HEK293T (cell line): ENCODE measurements around the gene OPTC.

Experiments used
- ARNT ChIP-seq: fragments of 450-650 bp; IDR thresholded peaks from 2 replicates; pipeline ENCODE4 v1.6.1; 2017; ENCODE audit warnings: mild to moderate bottlenecking
- FOXA1 ChIP-seq: fragments of 450-650 bp; IDR thresholded peaks from 2 replicates; pipeline ENCODE4 v1.6.1; 2016; ENCODE audit warnings: mild to moderate bottlenecking
- FOXK2 ChIP-seq: fragments of 450-650 bp; IDR thresholded peaks from 2 replicates; pipeline ENCODE4 v1.6.1; 2016; ENCODE audit warnings: mild to moderate bottlenecking
- HDGF ChIP-seq: fragments of 450-650 bp; IDR thresholded peaks from 2 replicates; pipeline ENCODE4 v1.6.1; 2017; ENCODE audit warnings: antibody characterized with exemption, borderline replicate concordance
- SP1 ChIP-seq: fragments of 450-650 bp; IDR thresholded peaks from 2 replicates; pipeline ENCODE4 v1.6.1; 2017
- TARDBP ChIP-seq: fragments of 450-650 bp; IDR thresholded peaks from 2 replicates; pipeline ENCODE4 v1.6.1; 2016

DNA sequence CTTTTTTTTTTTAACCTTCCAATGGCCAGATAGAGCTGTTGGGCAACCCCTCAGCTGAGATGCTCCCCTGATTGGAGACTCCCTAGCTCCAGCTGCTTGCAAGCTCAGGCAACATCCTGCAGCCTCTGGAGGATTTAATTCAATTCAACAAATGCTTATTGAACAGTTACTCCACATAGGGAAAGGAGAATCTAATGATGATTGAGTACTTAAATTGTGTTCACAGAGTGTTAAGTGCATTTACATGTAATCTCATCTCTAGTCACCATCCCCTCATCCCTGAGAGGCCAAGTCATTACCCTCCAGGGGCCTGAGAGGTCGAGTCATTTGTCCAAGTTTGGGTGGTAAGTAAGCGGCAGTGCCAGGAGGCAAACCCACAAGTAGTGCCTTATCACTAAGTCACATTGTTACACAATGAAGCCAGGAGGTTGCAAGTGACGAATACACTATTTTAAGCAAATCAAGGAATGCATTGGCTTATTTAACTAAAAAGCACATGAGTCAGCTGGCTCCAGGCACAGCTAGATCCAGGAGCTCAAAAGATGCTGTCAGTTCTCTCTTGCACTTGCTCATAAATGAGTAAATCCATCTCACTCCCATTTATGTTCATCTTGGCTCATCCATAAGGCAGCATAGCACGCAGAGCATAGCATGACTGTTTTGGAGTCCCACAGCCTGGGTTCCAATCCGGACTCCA, 64.3 kb downstream of the OPTC start:
- TF ChIP-seq FOXA1, result no peak
- TF ChIP-seq ARNT, result no peak
- TF ChIP-seq FOXK2, result no peak
- TF ChIP-seq TARDBP, result no peak
- TF ChIP-seq HDGF, result no peak
- no peak for TF ChIP-seq SP1
